Endothelial cell of umbilical vein (primary cell): ENCODE measurements around the gene OLA1. TPM values are rescaled to one million over a fixed set of nuclear protein-coding genes. Genes with fewer than 3 reads are reported as not detected.

ENCODE experiments used
- BruUV-seq: library from RNA; stranded (reverse); fragments of 400-500 nt; replicated peaks from 2 replicates; lab custom pipeline; 2021; lab: Mats Ljungman, UMichigan
- CTCF ChIA-PET: fragments of 300-600, 350-600 bp; sonication (Branson Sonifier 250); formaldehyde crosslinking; loops from one replicate; lab custom pipeline; 2021; ENCODE audit warnings: antibody characterized with exemption, inconsistent platforms; lab: Charles Lee
- POLR2A ChIA-PET: fragments of 300-600, 350-600 bp; sonication (Branson Sonifier 250); formaldehyde crosslinking; loops from one replicate; lab custom pipeline; 2021; ENCODE audit warnings: antibody characterized with exemption, inconsistent platforms; lab: Charles Lee
- DNase-seq: peaks from one replicate; pipeline ENCODE4 v3.0.0-alpha.2; 2011; ENCODE audit warnings: low read depth, low spot score
- FAIRE-seq: peaks from 2 replicates; lab custom pipeline; 2011; peaks lifted over from hg19 to GRCh38; lab: Jason Lieb, UNC
- H2AFZ ChIP-seq: 2 replicates; pipeline ENCODE4 v1.6.0; 2012; ENCODE audit warnings: low read depth, low read length, control low read depth, inconsistent platforms
- H3K27ac ChIP-seq: 2 replicates; pipeline ENCODE4 v1.5.1; 2011; ENCODE audit warnings: low read depth, mild to moderate bottlenecking, control low read depth, low read length, moderate library complexity; ENCODE audit not compliant: insufficient read depth
- H3K27me3 ChIP-seq, 2 experiments: 2 replicates each; pipeline versions ENCODE4 v1.6.0 to v1.6.1; 2011; ENCODE audit warnings: low read length in 2 of 2, mixed read lengths in 1 of 2; ENCODE audit not compliant: control insufficient read depth in 2 of 2, insufficient read depth in 2 of 2
- H3K36me3 ChIP-seq, 2 experiments: 2 replicates in 1 of 2; 3 replicates in 1 of 2; pipeline ENCODE4 v1.5.1; 2011; ENCODE audit warnings: low read length in 2 of 2, mild to moderate bottlenecking in 1 of 2, moderate library complexity in 1 of 2; ENCODE audit not compliant: control insufficient read depth in 2 of 2, insufficient read depth in 2 of 2; ENCODE audit errors: extremely low read depth in 1 of 2
- H3K4me1 ChIP-seq: 3 replicates; pipeline ENCODE4 v1.5.1; 2011; ENCODE audit warnings: mild to moderate bottlenecking, low read length; ENCODE audit not compliant: control insufficient read depth, insufficient read depth; ENCODE audit errors: extremely low read depth
- H3K4me2 ChIP-seq: 2 replicates; pipeline ENCODE4 v1.6.1; 2011; ENCODE audit warnings: low read length, control low read depth, mixed read lengths; ENCODE audit not compliant: insufficient read depth
- H3K4me3 ChIP-seq, 3 experiments: fragments of 200-600 bp in 1 of 3; sonication (generic), shearing (Covaris generic) in 1 of 3; replicated peaks in 1 of 3; 2 replicates each; pipeline ENCODE4 v1.5.1; 2011 to 2016; ENCODE audit warnings: control low read depth in 3 of 3, low read length in 3 of 3, mild to moderate bottlenecking in 2 of 3, inconsistent platforms in 1 of 3, low read depth in 1 of 3, moderate library complexity in 1 of 3; ENCODE audit not compliant: insufficient read depth in 1 of 3
- H3K79me2 ChIP-seq: 2 replicates; pipeline ENCODE4 v1.6.0; 2012; ENCODE audit warnings: low read length, inconsistent platforms; ENCODE audit not compliant: control insufficient read depth, insufficient read depth
- H3K9ac ChIP-seq: replicated peaks from 2 replicates; pipeline ENCODE3; 2011; ENCODE audit warnings: low read length, control low read depth; ENCODE audit not compliant: insufficient read depth; ENCODE audit errors: extremely low read depth
- H3K9me1 ChIP-seq: replicated peaks from 3 replicates; pipeline ENCODE4 v1.6.0; 2011; ENCODE audit warnings: mild to moderate bottlenecking, low read length; ENCODE audit not compliant: control insufficient read depth, insufficient read depth; ENCODE audit errors: extremely low read depth
- H3K9me3 ChIP-seq: replicated peaks from 2 replicates; pipeline ENCODE4 v1.5.1; 2012; ENCODE audit warnings: low read length, inconsistent platforms; ENCODE audit not compliant: control insufficient read depth, insufficient read depth
- H4K20me1 ChIP-seq: replicated peaks from 2 replicates; pipeline ENCODE3; 2011; ENCODE audit warnings: mild to moderate bottlenecking, low read length; ENCODE audit not compliant: control insufficient read depth, insufficient read depth; ENCODE audit errors: extremely low read depth
- EZH2 ChIP-seq: IDR thresholded peaks from 2 replicates; pipeline ENCODE4 v1.6.1; 2012; ENCODE audit warnings: borderline replicate concordance, low read depth, mild to moderate bottlenecking, moderate library complexity, low read length, inconsistent platforms; ENCODE audit not compliant: severe bottlenecking
- FOS ChIP-seq: IDR thresholded peaks from 2 replicates; pipeline ENCODE4 v1.6.1; 2011; ENCODE audit warnings: mild to moderate bottlenecking, low read length, moderate library complexity, borderline replicate concordance; ENCODE audit not compliant: insufficient read depth
- GATA2 ChIP-seq: IDR thresholded peaks from 2 replicates; pipeline ENCODE4 v1.7.0; 2011; ENCODE audit warnings: low read depth, mild to moderate bottlenecking, moderate library complexity, mixed read lengths, low read length; ENCODE audit not compliant: insufficient read length, insufficient read depth
- JUN ChIP-seq: IDR thresholded peaks from 2 replicates; pipeline ENCODE4 v1.6.1; 2011; ENCODE audit warnings: borderline replicate concordance, low read depth; ENCODE audit not compliant: insufficient read length, insufficient read depth
- MYC ChIP-seq: IDR thresholded peaks from one replicate; pipeline ENCODE4 v1.6.1; 2011; ENCODE audit warnings: mild to moderate bottlenecking, low read depth, low read length
- POLR2A ChIP-seq: IDR thresholded peaks from 2 replicates; pipeline ENCODE4 v1.6.1; 2012; ENCODE audit warnings: low read depth, mild to moderate bottlenecking, control low read depth, low read length
- POLR2AphosphoS5 ChIP-seq: IDR thresholded peaks from 2 replicates; pipeline ENCODE4 v1.6.1; 2012; ENCODE audit warnings: low read depth, mild to moderate bottlenecking, control low read depth, low read length, moderate library complexity; ENCODE audit not compliant: insufficient read depth
- dilution Hi-C: fragments of 300-500 bp; cut with MboI; formaldehyde crosslinking; loops from one replicate; pipeline ENCODE4 v1.15.0; 2019; ENCODE audit warnings: low sequenced_read_pairs; ENCODE audit not compliant: extremely low pct_ligation_motif_present
- intact Hi-C: fragments of 100-400 bp; cut with micrococcal nuclease; formaldehyde crosslinking; loops from one replicate; pipeline ENCODE4 v1.10.0; 2022
- polyA plus RNA-seq, 4 experiments: library from polyadenylated mRNA; depleted of rRNA in 3 of 4; stranded (reverse) in 3 of 4; unstranded in 1 of 4; fragments of >200 nt; gene quantifications; 2 replicates each; pipeline versions ENCODE4 v1.2.1 to v1.2.3, GENCODE V29; 2011 to 2012; ENCODE audit warnings: missing spikeins in 1 of 4
- total RNA-seq: library from RNA; stranded (reverse); gene quantifications from 2 replicates; pipeline ENCODE4 v1.2.3, GENCODE V29; 2021
- TF ChIP-seq, protein P1 (sequence below): IDR thresholded peaks from 2 replicates; pipeline ENCODE4 v1.6.1; 2011; ENCODE audit not compliant: insufficient read depth, insufficient read length
- TF ChIP-seq, protein P2 (sequence below), 2 donors: IDR thresholded peaks; 1 replicate in 1 of 2; 2 replicates in 1 of 2; pipeline ENCODE4 v1.5.1; 2011; ENCODE audit warnings: low read length in 2 of 2, mild to moderate bottlenecking in 2 of 2, moderate library complexity in 2 of 2, control low read depth in 1 of 2, inconsistent platforms in 1 of 2, low read depth in 1 of 2; ENCODE audit not compliant: insufficient read depth in 1 of 2; ENCODE audit errors: extremely low read depth in 1 of 2

OLA1 gene
- total and polyA plus RNA-seq, 2 donors (not counting 3 experiments of a cell fraction or from before 2014, with no cell fraction given), result 30.6 to 93.9 TPM

DNA sequence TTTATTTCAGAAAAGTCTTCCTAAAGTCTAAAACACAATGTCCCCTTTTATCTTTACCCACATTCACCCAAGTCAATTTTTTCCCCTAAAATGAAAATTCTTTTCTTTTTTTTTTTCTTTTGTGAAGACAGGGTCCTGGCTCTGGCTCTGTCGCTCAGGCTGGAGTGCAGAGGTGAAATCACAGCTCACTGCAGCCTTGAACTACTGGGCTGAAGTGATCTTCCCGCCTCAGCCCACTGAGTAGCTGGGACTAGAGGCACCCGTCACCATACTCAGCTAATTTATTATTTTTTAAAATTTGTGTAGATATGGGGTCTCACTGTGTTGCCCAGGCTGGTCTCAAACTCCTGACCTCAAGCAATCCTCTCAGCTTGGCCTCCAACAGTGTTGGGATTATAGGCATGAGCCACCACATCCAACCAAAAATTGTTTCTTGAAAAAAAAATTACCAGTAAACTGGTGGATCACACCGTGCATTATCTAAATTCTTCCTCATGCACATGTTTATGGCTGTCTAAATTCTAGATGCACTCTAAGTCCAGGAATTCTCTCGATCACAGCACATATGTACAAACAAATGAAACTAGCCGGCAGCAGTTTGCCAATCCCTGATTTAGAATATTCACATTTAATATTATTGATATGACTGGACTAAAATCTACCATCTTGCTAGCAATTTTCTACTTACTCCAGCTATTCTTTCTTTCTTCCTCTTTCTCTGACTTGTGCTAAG, 56.8 kb downstream of the OLA1 start:
- intact Hi-C loops (no loop called here), dilution Hi-C loops (no loop called here)
- no peak overlapping the region for H3K27ac ChIP-seq
- peaks cover 33% of the 10 kb centered on the region for H3K79me2 ChIP-seq
- TF ChIP-seq POLR2A (no peak), POLR2AphosphoS5 (no peak), JUN (no peak), GATA2 (no peak), MYC (no peak), EZH2 (no peak), FOS (no peak)
- TF ChIP-seq, protein P1, sequence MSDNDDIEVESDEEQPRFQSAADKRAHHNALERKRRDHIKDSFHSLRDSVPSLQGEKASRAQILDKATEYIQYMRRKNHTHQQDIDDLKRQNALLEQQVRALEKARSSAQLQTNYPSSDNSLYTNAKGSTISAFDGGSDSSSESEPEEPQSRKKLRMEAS, result no peak
- TF ChIP-seq, protein P2, sequence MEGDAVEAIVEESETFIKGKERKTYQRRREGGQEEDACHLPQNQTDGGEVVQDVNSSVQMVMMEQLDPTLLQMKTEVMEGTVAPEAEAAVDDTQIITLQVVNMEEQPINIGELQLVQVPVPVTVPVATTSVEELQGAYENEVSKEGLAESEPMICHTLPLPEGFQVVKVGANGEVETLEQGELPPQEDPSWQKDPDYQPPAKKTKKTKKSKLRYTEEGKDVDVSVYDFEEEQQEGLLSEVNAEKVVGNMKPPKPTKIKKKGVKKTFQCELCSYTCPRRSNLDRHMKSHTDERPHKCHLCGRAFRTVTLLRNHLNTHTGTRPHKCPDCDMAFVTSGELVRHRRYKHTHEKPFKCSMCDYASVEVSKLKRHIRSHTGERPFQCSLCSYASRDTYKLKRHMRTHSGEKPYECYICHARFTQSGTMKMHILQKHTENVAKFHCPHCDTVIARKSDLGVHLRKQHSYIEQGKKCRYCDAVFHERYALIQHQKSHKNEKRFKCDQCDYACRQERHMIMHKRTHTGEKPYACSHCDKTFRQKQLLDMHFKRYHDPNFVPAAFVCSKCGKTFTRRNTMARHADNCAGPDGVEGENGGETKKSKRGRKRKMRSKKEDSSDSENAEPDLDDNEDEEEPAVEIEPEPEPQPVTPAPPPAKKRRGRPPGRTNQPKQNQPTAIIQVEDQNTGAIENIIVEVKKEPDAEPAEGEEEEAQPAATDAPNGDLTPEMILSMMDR (IDR thresholded peaks at IDR 0.05; ENCODE audit: extremely low read depth in 1 of 2, insufficient read depth in 1 of 2, low read depth in 1 of 2, low read length in 2 of 2), result no peak
- H3K4me3 ChIP-seq, result no peak overlapping the region
- no peak overlapping the region for H3K4me2 ChIP-seq
- no peaks in the 10 kb centered on the region for H3K9me1 ChIP-seq
- no TSS peak for BruUV-seq
- CTCF ChIA-PET, result interaction anchor here (0.9 to 1.3 kb wide), 2 partner anchors 14 to 49 kb away, joined by 3 to 4 read pairs; no protein-coding TSS in a partner anchor
- no peaks in the 10 kb centered on the region for H3K27me3 ChIP-seq
- H4K20me1 ChIP-seq, result peaks cover 3% of the 10 kb centered on the region
- DNase-seq (no peak), FAIRE-seq (no peak)
- no peak overlapping the region for H3K9ac ChIP-seq
- no peaks in the 10 kb centered on the region for H3K9me3 ChIP-seq
- no peaks in the 10 kb centered on the region for H3K36me3 ChIP-seq
- POLR2A ChIA-PET, result interaction anchor here (0.6 kb wide), 1 partner anchor 24 kb away, joined by 4 read pairs; no protein-coding TSS in a partner anchor
- H2AFZ ChIP-seq, result no peak overlapping the region
- H3K4me1 ChIP-seq, result no peaks in the 10 kb centered on the region
